Testis (tissue), 2 donors: Measurements from ENCODE around the gene DDX11.

Experiments used
- CTCF ChIP-seq, 3 experiments: fragments of 450-650 bp in 2 of 3; fragments of 200-600 bp in 1 of 3; sonication (generic) in 1 of 3; IDR thresholded peaks; one replicate each; pipeline ENCODE4 v1.5.1; 2016 to 2019; ENCODE audit warnings: antibody characterized with exemption in 3 of 3, mild to moderate bottlenecking in 2 of 3, moderate library complexity in 1 of 3
- POLR2A ChIP-seq: fragments of 450-650 bp; IDR thresholded peaks from one replicate; pipeline ENCODE4 v1.6.1; 2017; ENCODE audit warnings: antibody characterized with exemption, mild to moderate bottlenecking, moderate library complexity

- TF ChIP-seq CTCF (IDR thresholded peaks at IDR 0.05) (no peak), POLR2A (no peak)
Observed at GRCh38 chr12:31035967-31036665, 37.5 kb upstream of the DDX11 start.
